Endodermal cell (in vitro differentiated cells): Measurements from ENCODE around the gene ROBO3. TPM values are rescaled to one million over a fixed set of nuclear protein-coding genes. Genes with fewer than 3 reads are reported as not detected.

Source experiments
- DNase-seq: peaks from one replicate; pipeline ENCODE4 v3.0.0-alpha.2; 2017
- H3K27ac ChIP-seq: 2 replicates; pipeline ENCODE4 v1.5.1; 2013; ENCODE audit warnings: mild to moderate bottlenecking, low read depth, low read length, moderate library complexity
- H3K27me3 ChIP-seq: 2 replicates; pipeline ENCODE4 v1.6.1; 2013; ENCODE audit warnings: mild to moderate bottlenecking, low read length, moderate library complexity; ENCODE audit not compliant: insufficient read depth, control insufficient read depth, poor library complexity, severe bottlenecking
- H3K36me3 ChIP-seq: 2 replicates; pipeline ENCODE4 v1.7.0; 2013; ENCODE audit warnings: mild to moderate bottlenecking, low read length, moderate library complexity; ENCODE audit not compliant: control insufficient read depth, insufficient read depth
- H3K4me1 ChIP-seq: one replicate; pipeline ENCODE4 v1.7.0; 2013; ENCODE audit warnings: low read length; ENCODE audit not compliant: control insufficient read depth, insufficient read depth
- H3K4me3 ChIP-seq: 2 replicates; pipeline ENCODE4 v1.5.1; 2013; ENCODE audit warnings: mild to moderate bottlenecking, low read length, moderate library complexity
- H3K9ac ChIP-seq: 2 replicates; pipeline ENCODE4 v1.6.1; 2013; ENCODE audit warnings: mild to moderate bottlenecking, low read length, moderate library complexity; ENCODE audit not compliant: poor library complexity, severe bottlenecking; ENCODE audit errors: extremely low read depth
- H3K9me3 ChIP-seq: 2 replicates; pipeline ENCODE4 v1.6.1; 2013; ENCODE audit warnings: mild to moderate bottlenecking, low read length, moderate library complexity; ENCODE audit not compliant: control insufficient read depth
- H3K27ac Mint-ChIP-seq: 2 replicates; pipeline ENCODE4 v1.8.0; 2020; ENCODE audit warnings: mixed read lengths
- H3K27me3 Mint-ChIP-seq: 2 replicates; pipeline ENCODE4 v1.8.0; 2021; ENCODE audit warnings: mild to moderate bottlenecking, mixed read lengths; ENCODE audit not compliant: insufficient read depth
- H3K36me3 Mint-ChIP-seq: 2 replicates; pipeline ENCODE4 v1.8.0; 2020; ENCODE audit warnings: low read depth, mixed read lengths
- H3K4me1 Mint-ChIP-seq: 2 replicates; pipeline ENCODE4 v1.8.0; 2020; ENCODE audit warnings: mixed read lengths
- H3K4me3 Mint-ChIP-seq: 2 replicates; pipeline ENCODE4 v1.8.0; 2020; ENCODE audit warnings: mild to moderate bottlenecking, moderate library complexity, mixed read lengths
- H3K9me3 Mint-ChIP-seq: 2 replicates; pipeline ENCODE4 v1.8.0; 2020; ENCODE audit warnings: mild to moderate bottlenecking, mixed read lengths
- CTCF ChIP-seq: fragments of 200-600 bp; sonication (generic); conservative IDR thresholded peaks from 2 replicates; pipeline ENCODE4 v1.5.0; 2021; ENCODE audit warnings: antibody characterized with exemption, mild to moderate bottlenecking
- WGBS, 2 experiments: methylation state at CpG; one replicate each; pipeline versions ENCODE4 v1.1.5 to v1.1.7; 2013; ENCODE audit warnings: missing lambda C conversion rate in 2 of 2, mixed read lengths in 1 of 2; ENCODE audit not compliant: insufficient coverage in 1 of 2, insufficient read length in 1 of 2; 5-methylcytosine and 5-hydroxymethylcytosine counted together
- total RNA-seq, 2 donors: library from RNA; stranded (reverse); fragmentation: NEBNext Ultra II Directional in 1 of 2; extraction: Animal tissue kit (Norgen Biotek cat#: 25700) in 1 of 2; gene quantifications; 2 replicates in 1 of 2; 3 replicates in 1 of 2; pipeline ENCODE4 v1.2.1, GENCODE V29; 2021

The ROBO3 gene
- total RNA-seq, 2 donors from 2014 or later = 15.3 to 16.2 TPM

- Mint-ChIP-seq H3K27ac (no peak overlapping the region), H3K4me3 (no peak overlapping the region), H3K27me3 (peaks cover 54% of the 10 kb centered on the region), H3K4me1 (peaks cover 19% of the 10 kb centered on the region), H3K36me3 (no peaks in the 10 kb centered on the region), H3K9me3 (no peaks in the 10 kb centered on the region)
- Histone ChIP-seq H3K27ac (no peak overlapping the region), H3K27me3 (peaks cover 37% of the 10 kb centered on the region), H3K4me3 (no peak overlapping the region), H3K9me3 (no peaks in the 10 kb centered on the region), H3K9ac (no peak overlapping the region), H3K4me1 (peaks cover 9% of the 10 kb centered on the region), H3K36me3 (no peaks in the 10 kb centered on the region)
- TF ChIP-seq CTCF = peak; percentile 43
- 93% methylated on average over 3 of the region's 3 CpGs; no CpG with 5 or more reads in 1 of the 2 experiments for WGBS, 2 experiments
- peak; percentile 54 for DNase-seq
Observed at GRCh38 chr11:124898263-124898680, 33.0 kb downstream of the ROBO3 start.

- H3K9me3 ChIP-seq = no peaks in the 10 kb centered on the region
- H3K36me3 ChIP-seq = no peaks in the 10 kb centered on the region
- Mint-ChIP-seq H3K4me1 (peaks cover 19% of the 10 kb centered on the region), H3K9me3 (no peaks in the 10 kb centered on the region), H3K27ac (no peak overlapping the region), H3K27me3 (peaks cover 53% of the 10 kb centered on the region), H3K36me3 (no peaks in the 10 kb centered on the region), H3K4me3 (no peak overlapping the region)
- H3K27ac ChIP-seq = no peak overlapping the region
- peaks cover 41% of the 10 kb centered on the region for H3K27me3 ChIP-seq
- 65 to 84% methylated on average over 2 to 5 of the region's 5 CpGs for WGBS, 2 experiments
- DNase-seq = peak; percentile 65
- peaks cover 9% of the 10 kb centered on the region for H3K4me1 ChIP-seq
- no peak for TF ChIP-seq CTCF
- H3K9ac ChIP-seq = no peak overlapping the region
- H3K4me3 ChIP-seq = no peak overlapping the region
Observed at GRCh38 chr11:124898711-124899110, 33.5 kb downstream of the ROBO3 start.

GRCh38 chr11:124899383-124900145, 34.3 kb downstream of the ROBO3 start:
- WGBS, 2 experiments = 72 to 75% methylated on average over 4 to 6 of the region's 6 CpGs
- no peaks in the 10 kb centered on the region for H3K36me3 Mint-ChIP-seq
- H3K4me3 ChIP-seq = no peak overlapping the region
- no peaks in the 10 kb centered on the region for H3K9me3 ChIP-seq
- DNase-seq = peak; percentile 66
- no peaks in the 10 kb centered on the region for H3K9me3 Mint-ChIP-seq
- H3K4me1 Mint-ChIP-seq = peaks cover 19% of the 10 kb centered on the region
- peak; percentile 59 for TF ChIP-seq CTCF
- no peaks in the 10 kb centered on the region for H3K36me3 ChIP-seq
- no peak overlapping the region for H3K4me3 Mint-ChIP-seq
- H3K9ac ChIP-seq = no peak overlapping the region
- H3K27ac ChIP-seq = no peak overlapping the region
- H3K27me3 ChIP-seq = peaks cover 34% of the 10 kb centered on the region
- H3K27me3 Mint-ChIP-seq = peaks cover 51% of the 10 kb centered on the region
- H3K4me1 ChIP-seq = peaks cover 9% of the 10 kb centered on the region
- no peak overlapping the region for H3K27ac Mint-ChIP-seq
